ENCODE data around the gene ARAP2.

The ARAP2 gene

GRCh38 chr4:36174570-36174969 lies 69.7 kb downstream of the ARAP2 start:
- DNase-seq: no peak

- DNase-seq: no peak
These were observed 70.4 kb downstream of the ARAP2 start for GRCh38 chr4:36173905-36174304.

GRCh38 chr4:36172656-36173055 lies 71.7 kb downstream of the ARAP2 start:
- DNase-seq: no peak

- DNase-seq: no peak
These were observed 76.0 kb downstream of the ARAP2 start for GRCh38 chr4:36168127-36168878.

- DNase-seq: no peak
These were observed 78.7 kb downstream of the ARAP2 start for GRCh38 chr4:36165631-36166005.

- DNase-seq: no peak
These were observed 79.2 kb downstream of the ARAP2 start for GRCh38 chr4:36164900-36165630.

- DNase-seq: no peak
These were observed 81.1 kb downstream of the ARAP2 start for GRCh38 chr4:36163198-36163597.

- DNase-seq: no peak
These were observed 85.1 kb downstream of the ARAP2 start for GRCh38 chr4:36159208-36159607.

- DNase-seq: no peak
These were observed 91.6 kb downstream of the ARAP2 start for GRCh38 chr4:36152735-36153134.

GRCh38 chr4:36142504-36142903 lies 101.8 kb downstream of the ARAP2 start:
- DNase-seq: no peak

GRCh38 chr4:36141186-36141585 lies 103.1 kb downstream of the ARAP2 start:
- no peak for DNase-seq

- no peak for DNase-seq
These were observed 103.9 kb downstream of the ARAP2 start for GRCh38 chr4:36140421-36140820.

GRCh38 chr4:36138220-36138619 lies 106.1 kb downstream of the ARAP2 start:
- DNase-seq: no peak

GRCh38 chr4:36137336-36137735 lies 107.0 kb downstream of the ARAP2 start:
- no peak for DNase-seq

GRCh38 chr4:36133658-36134057 lies 110.7 kb downstream of the ARAP2 start:
- no peak for DNase-seq

- DNase-seq: no peak
These were observed 111.2 kb downstream of the ARAP2 start for GRCh38 chr4:36133086-36133485.

- DNase-seq: no peak
These were observed 113.7 kb downstream of the ARAP2 start for GRCh38 chr4:36130641-36131040.

- DNase-seq: no peak
These were observed 115.6 kb downstream of the ARAP2 start for GRCh38 chr4:36128689-36129088.

GRCh38 chr4:36123906-36124305 lies 120.4 kb downstream of the ARAP2 start:
- DNase-seq: no peak

- no peak for DNase-seq
These were observed 129.0 kb downstream of the ARAP2 start for GRCh38 chr4:36115312-36115711.

- DNase-seq: no peak
These were observed 133.1 kb downstream of the ARAP2 start for GRCh38 chr4:36111172-36111571.

GRCh38 chr4:36099509-36099908 lies 144.8 kb downstream of the ARAP2 start:
- no peak for DNase-seq

GRCh38 chr4:36094995-36095394 lies 149.3 kb downstream of the ARAP2 start:
- DNase-seq: no peak

GRCh38 chr4:36091997-36092396 lies 152.3 kb downstream of the ARAP2 start:
- DNase-seq: no peak

- no peak for DNase-seq
These were observed 155.8 kb downstream of the ARAP2 start for GRCh38 chr4:36088542-36088941.
